Karpas-422 (cell line): ENCODE measurements around the gene MANSC4. TPM values are rescaled to one million over a fixed set of nuclear protein-coding genes. Genes with fewer than 3 reads are reported as not detected.

Source experiments
- DNase-seq: peaks from one replicate; pipeline ENCODE4 v3.0.0-alpha.2; 2015
- H2AFZ ChIP-seq: fragments of 200-600 bp; sonication (generic); 2 replicates; pipeline ENCODE4 v1.6.1; 2014; ENCODE audit warnings: antibody characterized with exemption, low read length, mixed read lengths
- H3K27ac ChIP-seq: fragments of 200-600 bp; sonication (generic); 2 replicates; pipeline ENCODE4 v1.5.1; 2014; ENCODE audit warnings: mild to moderate bottlenecking, low read length, moderate library complexity
- H3K27me3 ChIP-seq: fragments of 200-600 bp; sonication (generic); 2 replicates; pipeline ENCODE4 v1.6.1; 2014; ENCODE audit warnings: low read length, mixed read lengths
- H3K36me3 ChIP-seq: fragments of 200-600 bp; sonication (generic); 2 replicates; pipeline ENCODE4 v1.6.1; 2014; ENCODE audit warnings: low read length, mixed read lengths; ENCODE audit not compliant: insufficient read depth
- H3K4me1 ChIP-seq: fragments of 200-600 bp; sonication (generic); 2 replicates; pipeline ENCODE4 v1.6.1; 2014; ENCODE audit warnings: mild to moderate bottlenecking, low read length, mixed read lengths
- H3K4me2 ChIP-seq: fragments of 200-600 bp; sonication (generic); 2 replicates; pipeline ENCODE4 v1.6.1; 2014; ENCODE audit warnings: low read length, low read depth, mild to moderate bottlenecking; ENCODE audit not compliant: poor library complexity, severe bottlenecking
- H3K4me3 ChIP-seq: fragments of 200-600 bp; sonication (generic); 2 replicates; pipeline ENCODE4 v1.5.1; 2014; ENCODE audit warnings: mild to moderate bottlenecking, antibody characterized with exemption, low read length, mixed read lengths
- H3K79me2 ChIP-seq: fragments of 200-600 bp; sonication (generic); 2 replicates; pipeline ENCODE4 v1.6.1; 2014; ENCODE audit warnings: mild to moderate bottlenecking, low read length, mixed read lengths
- H3K9ac ChIP-seq: fragments of 200-600 bp; sonication (generic); 2 replicates; pipeline ENCODE4 v1.6.0; 2014; ENCODE audit warnings: low read length
- H3K9me2 ChIP-seq: fragments of 200-600 bp; sonication (generic), shearing (Covaris generic); replicated peaks from 2 replicates; pipeline ENCODE4 v1.6.0; 2014; ENCODE audit warnings: mild to moderate bottlenecking, low read length, moderate library complexity; ENCODE audit not compliant: insufficient read depth
- H3K9me3 ChIP-seq: fragments of 300-700, 200-600 bp; sonication (generic); 2 replicates; pipeline ENCODE4 v1.6.1; 2014; ENCODE audit warnings: low read length, mixed read lengths
- H4K20me1 ChIP-seq: fragments of 200-600 bp; sonication (generic); 2 replicates; pipeline ENCODE4 v1.6.1; 2014; ENCODE audit warnings: mild to moderate bottlenecking, antibody characterized with exemption, low read length, low read depth; ENCODE audit not compliant: insufficient read depth
- total RNA-seq: library from RNA; depleted of rRNA; stranded (reverse); fragments of >200 nt; shearing (Covaris generic); gene quantifications from 2 replicates; pipeline ENCODE4 v1.2.3, GENCODE V29; 2014; ENCODE audit warnings: low replicate concordance

The MANSC4 gene
- total RNA-seq, 1 experiment from 2014 or later: not detected

- Histone ChIP-seq H3K79me2 (peaks cover 46% of the 10 kb centered on the region), H4K20me1 (no peaks in the 10 kb centered on the region), H3K36me3 (peaks cover 4% of the 10 kb centered on the region), H3K9ac (peak overlapping the region; percentile 88), H3K27ac (peak overlapping the region; percentile 51), H3K27me3 (no peaks in the 10 kb centered on the region), H3K4me1 (peaks cover 30% of the 10 kb centered on the region), H3K4me2 (peak overlapping the region; percentile 88), H3K9me3 (no peaks in the 10 kb centered on the region), H3K9me2 (no peaks in the 10 kb centered on the region), H3K4me3 (peak overlapping the region; percentile 90), H2AFZ (peak overlapping the region; percentile 8; the same call in 1 of the 2 replicates)
- DNase-seq: peak; percentile 76
These were observed 568 bp downstream of the MANSC4 start for GRCh38 chr12:27779416-27779919.

GRCh38 chr12:27778206-27778605 is 1.8 kb downstream of the MANSC4 start:
- Histone ChIP-seq H3K9ac (no peak overlapping the region), H3K9me2 (no peaks in the 10 kb centered on the region), H3K4me2 (peak overlapping the region; percentile 88), H3K79me2 (peaks cover 34% of the 10 kb centered on the region), H3K9me3 (no peaks in the 10 kb centered on the region), H4K20me1 (no peaks in the 10 kb centered on the region), H3K4me3 (no peak overlapping the region), H3K36me3 (peaks cover 4% of the 10 kb centered on the region), H3K4me1 (peaks cover 30% of the 10 kb centered on the region), H2AFZ (no peak overlapping the region), H3K27ac (no peak overlapping the region), H3K27me3 (no peaks in the 10 kb centered on the region)
- no peak for DNase-seq

DNA sequence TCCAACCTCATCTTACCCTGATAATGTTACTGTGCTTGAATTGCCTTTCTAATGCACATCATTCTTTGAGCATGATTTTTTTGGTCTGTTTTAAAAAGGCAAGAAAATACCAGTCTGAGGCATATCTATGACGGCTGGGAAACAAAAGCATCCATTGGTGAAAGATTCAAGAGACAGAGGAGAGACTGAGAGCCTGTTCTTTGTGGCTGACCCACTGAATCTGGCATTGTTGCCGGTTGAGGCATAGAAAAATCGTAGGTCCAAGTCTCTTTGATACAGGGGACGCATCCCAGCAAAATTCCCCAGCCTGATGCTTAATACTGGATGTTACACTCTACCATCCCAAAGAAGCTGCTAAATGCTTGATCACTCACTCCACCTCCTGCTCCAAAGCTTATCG is 2.9 kb downstream of the MANSC4 start:
- H2AFZ ChIP-seq: no peak overlapping the region
- H3K4me2 ChIP-seq: no peak overlapping the region
- peaks cover 2% of the 10 kb centered on the region; the same call in 1 of the 2 replicates for H3K36me3 ChIP-seq
- H3K9me3 ChIP-seq: no peaks in the 10 kb centered on the region
- no peak overlapping the region for H3K27ac ChIP-seq
- H3K9ac ChIP-seq: no peak overlapping the region
- H3K27me3 ChIP-seq: no peaks in the 10 kb centered on the region
- H3K9me2 ChIP-seq: no peaks in the 10 kb centered on the region
- no peaks in the 10 kb centered on the region for H4K20me1 ChIP-seq
- H3K4me1 ChIP-seq: peaks cover 24% of the 10 kb centered on the region
- H3K4me3 ChIP-seq: no peak overlapping the region
- H3K79me2 ChIP-seq: peaks cover 25% of the 10 kb centered on the region
- DNase-seq: no peak

DNA sequence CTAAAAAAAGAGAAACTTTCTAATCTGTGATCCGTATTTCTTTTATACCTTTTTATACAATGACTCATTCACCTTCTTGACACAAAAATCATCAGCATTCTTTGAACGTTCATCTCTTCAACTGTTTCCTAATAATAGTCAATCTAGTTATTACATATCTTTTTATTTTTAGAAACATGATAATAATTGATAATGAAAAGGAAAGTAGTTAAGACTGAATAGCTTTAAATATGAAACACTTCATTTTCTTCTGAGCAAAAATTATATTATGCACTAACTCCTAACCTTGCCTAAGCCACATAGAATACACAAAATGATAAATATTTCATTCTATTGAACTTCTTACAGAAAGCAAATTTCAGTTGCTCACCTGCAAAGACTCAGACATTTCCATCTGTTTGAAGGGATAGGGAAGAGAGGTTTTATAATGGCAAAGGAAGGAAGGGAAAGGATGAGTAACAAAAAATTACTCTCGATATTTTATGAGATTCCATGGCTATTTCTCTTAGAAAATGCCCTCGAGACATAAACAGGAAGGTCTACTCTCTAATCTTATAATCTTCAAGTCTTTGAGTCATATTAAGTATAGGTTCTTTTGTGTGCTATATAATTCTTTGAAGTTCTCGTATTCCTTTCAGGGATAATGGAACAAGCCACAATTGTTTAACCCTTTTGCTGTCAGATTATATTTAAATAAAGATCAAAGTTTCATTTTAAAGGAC is 7.5 kb downstream of the MANSC4 start:
- H3K9me3 ChIP-seq: no peaks in the 10 kb centered on the region
- no peak overlapping the region for H2AFZ ChIP-seq
- no peaks in the 10 kb centered on the region for H3K4me1 ChIP-seq
- H3K27me3 ChIP-seq: no peaks in the 10 kb centered on the region
- no peak overlapping the region for H3K9ac ChIP-seq
- H3K36me3 ChIP-seq: no peaks in the 10 kb centered on the region
- H3K4me3 ChIP-seq: no peak overlapping the region
- no peaks in the 10 kb centered on the region for H3K79me2 ChIP-seq
- H3K4me2 ChIP-seq: no peak overlapping the region
- no peaks in the 10 kb centered on the region for H4K20me1 ChIP-seq
- DNase-seq: no peak
- H3K9me2 ChIP-seq: no peaks in the 10 kb centered on the region
- H3K27ac ChIP-seq: no peak overlapping the region

- DNase-seq: no peak
- H3K4me1 ChIP-seq: no peaks in the 10 kb centered on the region
- H3K27me3 ChIP-seq: no peaks in the 10 kb centered on the region
- H3K36me3 ChIP-seq: no peaks in the 10 kb centered on the region
- no peak overlapping the region for H3K27ac ChIP-seq
- H4K20me1 ChIP-seq: no peaks in the 10 kb centered on the region
- no peak overlapping the region for H3K4me3 ChIP-seq
- H2AFZ ChIP-seq: no peak overlapping the region
- H3K9ac ChIP-seq: no peak overlapping the region
- H3K9me3 ChIP-seq: no peaks in the 10 kb centered on the region
- H3K4me2 ChIP-seq: no peak overlapping the region
- no peaks in the 10 kb centered on the region for H3K79me2 ChIP-seq
- H3K9me2 ChIP-seq: no peaks in the 10 kb centered on the region
These were observed 8.3 kb downstream of the MANSC4 start for GRCh38 chr12:27771481-27772327.

GRCh38 chr12:27769142-27769673 is 10.8 kb downstream of the MANSC4 start:
- H4K20me1 ChIP-seq: no peaks in the 10 kb centered on the region
- H3K4me1 ChIP-seq: no peaks in the 10 kb centered on the region
- no peaks in the 10 kb centered on the region for H3K36me3 ChIP-seq
- H3K9me3 ChIP-seq: no peaks in the 10 kb centered on the region
- H3K9ac ChIP-seq: no peak overlapping the region
- H2AFZ ChIP-seq: no peak overlapping the region
- no peak overlapping the region for H3K4me2 ChIP-seq
- no peak overlapping the region for H3K4me3 ChIP-seq
- H3K27me3 ChIP-seq: no peaks in the 10 kb centered on the region
- DNase-seq: no peak
- H3K27ac ChIP-seq: no peak overlapping the region
- no peaks in the 10 kb centered on the region for H3K9me2 ChIP-seq
- no peaks in the 10 kb centered on the region for H3K79me2 ChIP-seq

GRCh38 chr12:27766587-27766986 is 13.4 kb downstream of the MANSC4 start:
- no peaks in the 10 kb centered on the region for H4K20me1 ChIP-seq
- no peak overlapping the region for H2AFZ ChIP-seq
- H3K4me2 ChIP-seq: no peak overlapping the region
- H3K4me1 ChIP-seq: no peaks in the 10 kb centered on the region
- H3K4me3 ChIP-seq: no peak overlapping the region
- H3K9me2 ChIP-seq: no peaks in the 10 kb centered on the region
- H3K79me2 ChIP-seq: no peaks in the 10 kb centered on the region
- H3K36me3 ChIP-seq: no peaks in the 10 kb centered on the region
- H3K27ac ChIP-seq: no peak overlapping the region
- H3K9me3 ChIP-seq: no peaks in the 10 kb centered on the region
- DNase-seq: no peak
- no peak overlapping the region for H3K9ac ChIP-seq
- H3K27me3 ChIP-seq: no peaks in the 10 kb centered on the region

DNA sequence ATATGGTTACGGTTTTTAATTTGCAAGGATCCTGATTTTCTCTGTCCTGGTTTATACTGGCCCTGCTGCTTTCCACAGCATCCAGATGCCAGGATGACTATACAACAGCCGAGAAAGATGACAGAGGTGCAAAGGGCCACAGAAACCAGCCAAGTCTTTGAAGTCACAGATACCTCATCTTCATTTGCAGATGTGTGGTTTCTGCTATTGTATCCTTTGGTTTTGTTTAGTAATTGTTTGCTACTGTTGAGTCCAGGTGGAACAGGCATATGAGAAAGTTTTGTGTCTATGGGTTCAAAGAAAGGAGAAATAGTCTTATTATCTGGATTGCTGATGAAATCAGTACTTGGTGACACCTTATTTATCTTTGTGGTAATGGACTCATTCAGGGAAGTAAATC is 17.3 kb downstream of the MANSC4 start:
- Histone ChIP-seq H3K4me3 (no peak overlapping the region), H3K9ac (no peak overlapping the region), H3K36me3 (no peaks in the 10 kb centered on the region), H2AFZ (no peak overlapping the region), H3K9me2 (no peaks in the 10 kb centered on the region), H3K27me3 (no peaks in the 10 kb centered on the region), H3K27ac (no peak overlapping the region), H3K4me2 (no peak overlapping the region), H3K79me2 (no peaks in the 10 kb centered on the region), H3K4me1 (no peaks in the 10 kb centered on the region), H4K20me1 (no peaks in the 10 kb centered on the region), H3K9me3 (no peaks in the 10 kb centered on the region)
- DNase-seq: no peak
